Measurements from ENCODE around the gene GREM2.
A peak's percentile ranks its signal among the peaks of the same experiment; 100 is the strongest.

DNA sequence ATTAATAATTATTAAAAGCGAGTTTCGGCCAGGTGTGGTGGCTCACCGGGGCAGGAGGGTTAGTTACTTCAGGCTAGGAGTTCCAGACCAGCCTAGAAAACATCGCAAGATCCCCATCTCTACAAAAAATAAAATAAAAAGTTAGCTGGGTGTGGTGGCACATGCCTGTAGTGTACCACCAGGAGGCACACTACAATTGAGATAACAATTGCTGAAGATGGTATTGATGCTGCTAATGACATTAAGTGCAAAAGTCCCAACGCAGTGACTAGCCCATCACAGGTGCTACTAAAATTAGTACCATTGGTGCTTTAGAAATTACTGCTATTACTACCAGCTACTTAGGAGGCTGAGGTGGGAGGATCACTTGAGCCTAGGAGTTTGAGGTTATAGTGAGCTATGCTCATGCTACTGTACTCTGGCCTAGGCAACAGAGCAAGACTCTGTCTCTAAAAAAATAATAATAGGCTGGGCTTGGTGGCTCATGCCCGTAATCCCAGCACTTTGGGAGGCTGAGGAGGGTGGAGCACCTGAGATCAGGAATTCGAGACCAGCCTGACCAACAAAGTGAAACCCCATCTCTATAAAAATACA, 156.6 kb downstream of the GREM2 start:
- TF ChIP-seq CTCF (conservative IDR thresholded peaks at IDR 0.05) (peak; percentile 80), ZFX (IDR thresholded peaks at IDR 0.05) (no peak)

All from C4-2B (cell line).